Measurements from ENCODE around the gene SLC35F4.

DNA sequence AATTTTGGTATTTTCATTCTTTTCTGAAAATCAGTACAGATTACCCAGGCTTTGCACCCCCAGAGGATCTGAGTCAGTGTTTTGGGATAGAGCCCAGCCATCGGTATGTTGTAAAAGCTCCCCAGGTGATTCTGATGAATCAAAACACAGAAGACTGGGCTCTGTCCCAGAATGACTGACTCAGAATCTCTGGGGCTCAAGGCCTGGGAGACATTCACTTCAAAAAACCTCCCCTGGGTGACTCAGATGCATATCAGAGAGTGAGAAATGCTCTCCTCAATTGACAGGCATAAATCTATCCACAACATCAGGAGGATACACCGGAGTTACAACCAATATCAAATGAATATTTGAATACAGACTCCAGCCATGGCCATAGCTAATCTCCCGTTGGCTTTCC lies 32.6 kb downstream of the SLC35F4 start:
- TF ChIP-seq, protein P1, sequence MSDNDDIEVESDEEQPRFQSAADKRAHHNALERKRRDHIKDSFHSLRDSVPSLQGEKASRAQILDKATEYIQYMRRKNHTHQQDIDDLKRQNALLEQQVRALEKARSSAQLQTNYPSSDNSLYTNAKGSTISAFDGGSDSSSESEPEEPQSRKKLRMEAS (IDR thresholded peaks at IDR 0.05), result no peak
- TF ChIP-seq EP300 (IDR thresholded peaks at IDR 0.05; ENCODE audit: borderline replicate concordance) (no peak), NFIC (IDR thresholded peaks at IDR 0.05) (no peak), RAD21 (IDR thresholded peaks at IDR 0.05; ENCODE audit: low read depth) (no peak)
- TF ChIP-seq, protein P2, sequence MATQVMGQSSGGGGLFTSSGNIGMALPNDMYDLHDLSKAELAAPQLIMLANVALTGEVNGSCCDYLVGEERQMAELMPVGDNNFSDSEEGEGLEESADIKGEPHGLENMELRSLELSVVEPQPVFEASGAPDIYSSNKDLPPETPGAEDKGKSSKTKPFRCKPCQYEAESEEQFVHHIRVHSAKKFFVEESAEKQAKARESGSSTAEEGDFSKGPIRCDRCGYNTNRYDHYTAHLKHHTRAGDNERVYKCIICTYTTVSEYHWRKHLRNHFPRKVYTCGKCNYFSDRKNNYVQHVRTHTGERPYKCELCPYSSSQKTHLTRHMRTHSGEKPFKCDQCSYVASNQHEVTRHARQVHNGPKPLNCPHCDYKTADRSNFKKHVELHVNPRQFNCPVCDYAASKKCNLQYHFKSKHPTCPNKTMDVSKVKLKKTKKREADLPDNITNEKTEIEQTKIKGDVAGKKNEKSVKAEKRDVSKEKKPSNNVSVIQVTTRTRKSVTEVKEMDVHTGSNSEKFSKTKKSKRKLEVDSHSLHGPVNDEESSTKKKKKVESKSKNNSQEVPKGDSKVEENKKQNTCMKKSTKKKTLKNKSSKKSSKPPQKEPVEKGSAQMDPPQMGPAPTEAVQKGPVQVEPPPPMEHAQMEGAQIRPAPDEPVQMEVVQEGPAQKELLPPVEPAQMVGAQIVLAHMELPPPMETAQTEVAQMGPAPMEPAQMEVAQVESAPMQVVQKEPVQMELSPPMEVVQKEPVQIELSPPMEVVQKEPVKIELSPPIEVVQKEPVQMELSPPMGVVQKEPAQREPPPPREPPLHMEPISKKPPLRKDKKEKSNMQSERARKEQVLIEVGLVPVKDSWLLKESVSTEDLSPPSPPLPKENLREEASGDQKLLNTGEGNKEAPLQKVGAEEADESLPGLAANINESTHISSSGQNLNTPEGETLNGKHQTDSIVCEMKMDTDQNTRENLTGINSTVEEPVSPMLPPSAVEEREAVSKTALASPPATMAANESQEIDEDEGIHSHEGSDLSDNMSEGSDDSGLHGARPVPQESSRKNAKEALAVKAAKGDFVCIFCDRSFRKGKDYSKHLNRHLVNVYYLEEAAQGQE (IDR thresholded peaks at IDR 0.05; ENCODE audit: low read depth), result no peak
- TF ChIP-seq, protein P3, sequence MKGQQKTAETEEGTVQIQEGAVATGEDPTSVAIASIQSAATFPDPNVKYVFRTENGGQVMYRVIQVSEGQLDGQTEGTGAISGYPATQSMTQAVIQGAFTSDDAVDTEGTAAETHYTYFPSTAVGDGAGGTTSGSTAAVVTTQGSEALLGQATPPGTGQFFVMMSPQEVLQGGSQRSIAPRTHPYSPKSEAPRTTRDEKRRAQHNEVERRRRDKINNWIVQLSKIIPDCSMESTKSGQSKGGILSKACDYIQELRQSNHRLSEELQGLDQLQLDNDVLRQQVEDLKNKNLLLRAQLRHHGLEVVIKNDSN (IDR thresholded peaks at IDR 0.05), result no peak

Measured in Ishikawa (cell line).